Body of pancreas (tissue), 4 donors: ENCODE measurements around the gene IER5L. TPM values are rescaled to one million over a fixed set of nuclear protein-coding genes. Genes with fewer than 3 reads are reported as not detected.

ENCODE experiments used
- ATAC-seq: fragments of 150-250 bp; one replicate; pipeline ENCODE4 v1.9.1; 2016
- DNase-seq, 4 donors: peaks; one replicate each; pipeline ENCODE4 v3.0.0-alpha.2; 2019
- H3K27ac ChIP-seq, 4 donors: fragments of 200-600 bp; sonication (generic); 1 replicate in 3 of 4; 2 replicates in 1 of 4; pipeline versions ENCODE4 v1.5.1 to v1.6.1; 2016 to 2019; ENCODE audit warnings: mild to moderate bottlenecking in 1 of 4, mixed read lengths in 1 of 4, moderate library complexity in 1 of 4
- H3K27me3 ChIP-seq, 2 donors: fragments of 200-600 bp; sonication (generic); one replicate each; pipeline ENCODE4 v1.6.0; 2016; ENCODE audit warnings: mild to moderate bottlenecking in 1 of 2
- H3K36me3 ChIP-seq, 2 donors: fragments of 200-600 bp; sonication (generic); replicated peaks in 1 of 2; 2 replicates each; pipeline ENCODE4 v1.5.1; 2016; ENCODE audit warnings: low read depth in 2 of 2; ENCODE audit not compliant: insufficient read depth in 1 of 2
- H3K4me1 ChIP-seq: fragments of 200-600 bp; sonication (generic); one replicate; pipeline ENCODE4 v1.6.0; 2016
- H3K4me3 ChIP-seq, 2 donors: fragments of 200-600 bp; sonication (generic); 1 replicate in 1 of 2; 2 replicates in 1 of 2; pipeline ENCODE4 v1.5.1; 2016 to 2019
- H3K9me3 ChIP-seq, 3 donors: fragments of 200-600 bp; sonication (generic); 1 replicate in 2 of 3; 2 replicates in 1 of 3; pipeline ENCODE4 v1.5.1; 2016
- POLR2A ChIP-seq, 3 donors: fragments of 450-650 bp; IDR thresholded peaks; one replicate each; pipeline ENCODE4 v1.6.1; 2016; ENCODE audit warnings: antibody characterized with exemption in 3 of 3, mild to moderate bottlenecking in 2 of 3
- WGBS, 2 donors: methylation state at CpG; one replicate each; pipeline ENCODE4 v1.1.5; 2017; 5-methylcytosine and 5-hydroxymethylcytosine counted together
- intact Hi-C: fragments of 100-400 bp; cut with DNase I; formaldehyde crosslinking; loops from one replicate; pipeline ENCODE4 v1.15.1; 2023
- total RNA-seq, 2 donors: library from RNA; depleted of rRNA; stranded (reverse); fragments of >200 nt; gene quantifications; one replicate each; pipeline ENCODE4 v1.1.0, GENCODE V29; 2016
- TF ChIP-seq, protein P1 (sequence below), 7 experiments: fragments of 450-650 bp in 4 of 7; fragments of 200-600 bp in 3 of 7; sonication (generic) in 3 of 7; IDR thresholded peaks; one replicate each; pipeline ENCODE4 v1.5.1; 2016 to 2019; ENCODE audit warnings: antibody characterized with exemption in 7 of 7

Gene IER5L
- total RNA-seq, 2 donors from 2014 or later: 3.0 to 4.4 TPM

DNA sequence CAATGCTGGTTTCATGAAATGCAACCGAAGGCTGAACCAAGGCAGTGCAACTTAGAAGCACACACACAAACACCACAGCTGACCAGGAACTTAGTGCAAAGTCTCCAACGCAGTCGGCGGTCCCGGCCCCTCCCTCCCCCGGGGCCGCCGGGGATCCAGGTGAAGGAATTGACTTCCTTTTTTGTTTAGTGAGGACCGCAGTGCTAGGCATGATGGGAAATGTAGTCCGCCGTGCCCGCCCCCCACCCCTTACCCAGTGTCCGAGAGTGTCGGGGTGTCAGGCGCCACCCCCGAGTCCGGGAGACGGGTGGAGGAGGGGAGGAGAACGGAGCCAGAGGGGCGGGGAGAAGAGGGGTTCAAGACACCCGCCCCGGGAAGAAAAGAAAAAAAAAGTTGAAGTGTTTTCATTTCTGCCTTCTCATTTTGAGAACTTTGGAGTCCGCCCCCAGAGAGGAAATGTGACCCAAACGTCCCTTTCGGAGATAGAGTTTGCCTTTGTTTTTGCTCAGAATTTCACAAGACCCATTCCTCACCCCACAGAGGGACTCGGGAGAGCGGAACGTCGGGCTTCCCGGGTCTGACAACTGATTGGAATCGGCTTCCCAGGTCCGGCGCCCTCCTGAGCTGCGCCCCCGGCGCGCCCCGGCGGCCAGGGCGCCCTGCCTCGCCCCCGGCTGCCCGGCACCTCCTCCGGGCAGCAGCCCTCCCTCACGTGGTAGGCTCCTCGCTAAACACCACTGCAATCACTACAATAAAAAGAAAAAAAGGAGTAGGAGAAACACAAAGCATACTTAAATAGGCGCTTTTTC, 2.0 kb downstream of the IER5L start:
- ATAC-seq (peak; percentile 47), DNase-seq (peak; percentile 84 to 91 (median 86))
- intact Hi-C loops: loop anchor here (10.0 kb wide), 1 partner anchor 329 kb away; no protein-coding TSS in a partner anchor
- no peaks in the 10 kb centered on the region for H3K9me3 ChIP-seq
- peak overlapping the region; percentile 93 to 98 (median 98) for H3K27ac ChIP-seq
- TF ChIP-seq, protein P1, sequence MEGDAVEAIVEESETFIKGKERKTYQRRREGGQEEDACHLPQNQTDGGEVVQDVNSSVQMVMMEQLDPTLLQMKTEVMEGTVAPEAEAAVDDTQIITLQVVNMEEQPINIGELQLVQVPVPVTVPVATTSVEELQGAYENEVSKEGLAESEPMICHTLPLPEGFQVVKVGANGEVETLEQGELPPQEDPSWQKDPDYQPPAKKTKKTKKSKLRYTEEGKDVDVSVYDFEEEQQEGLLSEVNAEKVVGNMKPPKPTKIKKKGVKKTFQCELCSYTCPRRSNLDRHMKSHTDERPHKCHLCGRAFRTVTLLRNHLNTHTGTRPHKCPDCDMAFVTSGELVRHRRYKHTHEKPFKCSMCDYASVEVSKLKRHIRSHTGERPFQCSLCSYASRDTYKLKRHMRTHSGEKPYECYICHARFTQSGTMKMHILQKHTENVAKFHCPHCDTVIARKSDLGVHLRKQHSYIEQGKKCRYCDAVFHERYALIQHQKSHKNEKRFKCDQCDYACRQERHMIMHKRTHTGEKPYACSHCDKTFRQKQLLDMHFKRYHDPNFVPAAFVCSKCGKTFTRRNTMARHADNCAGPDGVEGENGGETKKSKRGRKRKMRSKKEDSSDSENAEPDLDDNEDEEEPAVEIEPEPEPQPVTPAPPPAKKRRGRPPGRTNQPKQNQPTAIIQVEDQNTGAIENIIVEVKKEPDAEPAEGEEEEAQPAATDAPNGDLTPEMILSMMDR (IDR thresholded peaks at IDR 0.05): no peak
- peak; percentile 37 to 84 (median 76) for TF ChIP-seq POLR2A (IDR thresholded peaks at IDR 0.05)
- peaks cover 44% of the 10 kb centered on the region for H3K4me1 ChIP-seq
- peak overlapping the region; percentile 23 to 65 for H3K4me3 ChIP-seq
- 1% methylated on average over 40 to 47 of the region's 47 CpGs for WGBS, 2 donors
- H3K27me3 ChIP-seq: no peaks in the 10 kb centered on the region
- H3K36me3 ChIP-seq: no peaks in the 10 kb centered on the region

- Histone ChIP-seq H3K36me3 (no peaks in the 10 kb centered on the region), H3K27ac (peak overlapping the region; percentile 93 to 98 (median 98)), H3K4me3 (peak overlapping the region in 1 of 2 donors; percentile 65), H3K4me1 (peaks cover 44% of the 10 kb centered on the region), H3K27me3 (no peaks in the 10 kb centered on the region), H3K9me3 (no peaks in the 10 kb centered on the region)
- WGBS, 2 donors: 3 to 4% methylated on average over 10 of the region's 10 CpGs
- intact Hi-C loops: loop anchor here (10.0 kb wide), 1 partner anchor 329 kb away; no protein-coding TSS in a partner anchor
- ATAC-seq (no peak), DNase-seq (no peak)
- TF ChIP-seq, protein P1 (IDR thresholded peaks at IDR 0.05): no peak
- TF ChIP-seq POLR2A (IDR thresholded peaks at IDR 0.05): no peak
Measured at GRCh38 chr9:129175515-129175824, 2.6 kb downstream of the IER5L start.

DNA sequence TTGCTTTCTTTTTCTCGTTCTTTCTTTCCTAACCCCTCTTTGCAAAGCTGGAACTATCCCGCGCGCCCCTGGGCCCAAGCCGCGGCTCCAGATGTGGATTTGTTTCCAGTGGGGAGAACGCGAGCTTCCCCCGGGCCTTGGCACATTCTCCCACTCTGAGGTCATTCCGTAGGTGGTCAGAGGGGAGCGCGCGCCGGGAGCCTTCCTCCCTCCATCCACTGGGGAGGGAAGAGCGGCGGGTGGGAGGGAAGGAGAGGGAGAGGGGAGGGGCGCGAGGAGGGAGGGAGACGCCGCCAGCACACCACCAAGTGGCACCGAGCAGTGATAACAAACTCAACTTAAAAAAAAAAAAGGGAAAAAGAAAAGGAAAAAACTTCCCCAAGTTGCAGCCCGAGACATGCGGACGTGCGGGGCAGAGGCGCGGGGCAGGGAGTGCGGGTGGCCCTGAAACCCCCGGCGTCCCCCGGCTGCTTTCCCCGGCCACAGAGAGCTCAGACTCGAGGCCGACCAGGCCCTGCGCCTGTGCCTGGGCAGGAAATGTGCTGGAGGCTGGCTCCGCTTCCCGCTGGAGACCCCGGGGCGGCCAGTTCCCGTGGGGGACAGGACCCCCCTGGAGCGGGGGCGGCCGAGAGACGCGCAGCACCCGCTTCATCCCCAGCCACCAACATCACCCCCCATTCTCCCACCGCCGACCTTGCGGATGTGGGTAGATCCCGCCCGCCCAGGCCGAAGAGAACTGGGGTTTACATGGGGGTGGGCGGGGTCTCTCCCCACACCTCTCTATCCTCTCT, 3.1 kb downstream of the IER5L start:
- ATAC-seq (peak; percentile 48), DNase-seq (peak; percentile 81 to 87 (median 84))
- WGBS, 2 donors: 3 to 5% methylated on average over 39 to 49 of the region's 53 CpGs
- Histone ChIP-seq H3K27me3 (no peaks in the 10 kb centered on the region), H3K9me3 (no peaks in the 10 kb centered on the region), H3K4me3 (peak overlapping the region; percentile 45 to 67), H3K36me3 (no peaks in the 10 kb centered on the region), H3K4me1 (peaks cover 44% of the 10 kb centered on the region), H3K27ac (peak overlapping the region; percentile 93 to 98 (median 98))
- intact Hi-C loops: loop anchor here (10.0 kb wide), 1 partner anchor 330 kb away; no protein-coding TSS in a partner anchor
- peak in 2 of 3 donors; percentile 59 to 65 for TF ChIP-seq POLR2A (IDR thresholded peaks at IDR 0.05)
- TF ChIP-seq, protein P1 (IDR thresholded peaks at IDR 0.05): peak in 3 of 7 experiments; percentile 4 to 41 (median 8)

GRCh38 chr9:129174102-129174723, 3.8 kb downstream of the IER5L start:
- H3K4me1 ChIP-seq: peaks cover 44% of the 10 kb centered on the region
- TF ChIP-seq POLR2A (IDR thresholded peaks at IDR 0.05): peak in 2 of 3 donors; percentile 58 to 72
- TF ChIP-seq, protein P1 (IDR thresholded peaks at IDR 0.05): peak; percentile 95 to 98 (median 97)
- WGBS, 2 donors: 0% methylated on average over 53 of the region's 55 CpGs; no CpG with 5 or more reads in 1 of the 2 donors
- H3K36me3 ChIP-seq: no peaks in the 10 kb centered on the region
- peak; percentile 91 to 92 (median 92) for DNase-seq
- peak overlapping the region; percentile 45 to 67 for H3K4me3 ChIP-seq
- ATAC-seq: peak; percentile 51
- no peaks in the 10 kb centered on the region for H3K9me3 ChIP-seq
- H3K27ac ChIP-seq: peak overlapping the region; percentile 93 to 98 (median 98)
- H3K27me3 ChIP-seq: no peaks in the 10 kb centered on the region
- intact Hi-C loops: loop anchor here (10.0 kb wide), 1 partner anchor 331 kb away; no protein-coding TSS in a partner anchor
